GM21723 (cell line): ENCODE measurements around the gene FGFR3.

ENCODE experiments used
- ATAC-seq: cut with Tn5 transposase; IDR thresholded peaks from one replicate; pipeline ENCODE4 v1.9.1; 2021; ENCODE audit warnings: mild to moderate bottlenecking, moderate library complexity; ENCODE audit not compliant: unreplicated experiment

FGFR3 gene

GRCh38 chr4:1769692-1770091, 23.4 kb upstream of the FGFR3 start:
- ATAC-seq = no peak

- ATAC-seq = no peak
Observed at GRCh38 chr4:1770245-1770644, 22.8 kb upstream of the FGFR3 start.

GRCh38 chr4:1770791-1771231, 22.3 kb upstream of the FGFR3 start:
- ATAC-seq = no peak

- ATAC-seq = no peak
Observed at GRCh38 chr4:1771555-1772305, 21.4 kb upstream of the FGFR3 start.

GRCh38 chr4:1772853-1773538, 20.1 kb upstream of the FGFR3 start:
- no peak for ATAC-seq

GRCh38 chr4:1773754-1774153, 19.3 kb upstream of the FGFR3 start:
- no peak for ATAC-seq

- ATAC-seq = no peak
Observed at GRCh38 chr4:1775731-1776500, 17.2 kb upstream of the FGFR3 start.

GRCh38 chr4:1776521-1777161, 16.5 kb upstream of the FGFR3 start:
- ATAC-seq = no peak

GRCh38 chr4:1777822-1778641, 15.1 kb upstream of the FGFR3 start:
- no peak for ATAC-seq

GRCh38 chr4:1778642-1779392, 14.3 kb upstream of the FGFR3 start:
- no peak for ATAC-seq

- ATAC-seq = no peak
Observed at GRCh38 chr4:1779588-1780382, 13.3 kb upstream of the FGFR3 start.

- ATAC-seq = no peak
Observed at GRCh38 chr4:1780435-1780834, 12.7 kb upstream of the FGFR3 start.

- ATAC-seq = no peak
Observed at GRCh38 chr4:1783015-1783414, 10.1 kb upstream of the FGFR3 start.

- no peak for ATAC-seq
Observed at GRCh38 chr4:1783970-1784369, 9.1 kb upstream of the FGFR3 start.

- no peak for ATAC-seq
Observed at GRCh38 chr4:1784395-1784788, 8.7 kb upstream of the FGFR3 start.

- no peak for ATAC-seq
Observed at GRCh38 chr4:1784789-1785591, 8.1 kb upstream of the FGFR3 start.

GRCh38 chr4:1785592-1785991, 7.5 kb upstream of the FGFR3 start:
- ATAC-seq = no peak
